GM23338 (cell line): ENCODE measurements around the gene FGGY. TPM values are rescaled to one million over a fixed set of nuclear protein-coding genes. Genes with fewer than 3 reads are reported as not detected.

ENCODE experiments used
- ATAC-seq: fragments of 200-7000 bp; cut with Tn5 transposase; 3 replicates; pipeline ENCODE4 v1.9.1; 2020
- DNase-seq: peaks from one replicate; pipeline ENCODE4 v3.0.0-alpha.2; 2015; ENCODE audit warnings: low spot score
- H2AFZ ChIP-seq: fragments of 200-600 bp; sonication (generic); 2 replicates; pipeline ENCODE4 v1.8.0; 2016; ENCODE audit warnings: antibody characterized with exemption, mild to moderate bottlenecking, moderate library complexity
- H3F3A ChIP-seq: fragments of 200-600 bp; sonication (generic); replicated peaks from 2 replicates; pipeline ENCODE4 v1.8.0; 2017; ENCODE audit warnings: antibody characterized with exemption, mixed run types, low read depth
- H3K27ac ChIP-seq: fragments of 200-600 bp; sonication (generic); 2 replicates; pipeline ENCODE4 v1.6.1; 2016; ENCODE audit warnings: low read depth
- H3K27me3 ChIP-seq: fragments of 200-600 bp; sonication (generic); 2 replicates; pipeline ENCODE4 v1.8.0; 2016; ENCODE audit warnings: mild to moderate bottlenecking, mixed run types, moderate library complexity; ENCODE audit not compliant: insufficient read depth
- H3K36me3 ChIP-seq: fragments of 200-600 bp; sonication (generic); 2 replicates; pipeline ENCODE4 v1.8.0; 2016; ENCODE audit warnings: mild to moderate bottlenecking; ENCODE audit not compliant: insufficient read depth
- H3K4me1 ChIP-seq: fragments of 200-600 bp; sonication (generic); 2 replicates; pipeline ENCODE4 v1.8.0; 2016; ENCODE audit warnings: mild to moderate bottlenecking, moderate library complexity; ENCODE audit not compliant: insufficient read depth
- H3K4me2 ChIP-seq: fragments of 200-600 bp; sonication (generic); 2 replicates; pipeline ENCODE4 v1.7.1; 2017; ENCODE audit warnings: mixed run types
- H3K4me3 ChIP-seq: fragments of 200-600 bp; sonication (generic); 2 replicates; pipeline ENCODE4 v1.6.1; 2016; ENCODE audit warnings: mixed run types
- H3K79me2 ChIP-seq: fragments of 200-600 bp; sonication (generic); replicated peaks from 2 replicates; pipeline ENCODE4 v1.8.0; 2017; ENCODE audit warnings: mild to moderate bottlenecking; ENCODE audit not compliant: insufficient read depth
- H3K9me2 ChIP-seq: fragments of 200-600 bp; sonication (generic); 2 replicates; pipeline ENCODE4 v1.8.0; 2017; ENCODE audit not compliant: insufficient read depth
- H4K20me1 ChIP-seq: fragments of 200-600 bp; sonication (generic); replicated peaks from 2 replicates; pipeline ENCODE4 v1.8.0; 2017; ENCODE audit warnings: mild to moderate bottlenecking; ENCODE audit not compliant: insufficient read depth
- H3K27ac Mint-ChIP-seq: 2 replicates; pipeline ENCODE4 v1.8.0; 2020; ENCODE audit warnings: inconsistent platforms, mild to moderate bottlenecking, moderate library complexity, mixed read lengths
- H3K27me3 Mint-ChIP-seq: 3 replicates; pipeline ENCODE4 v1.8.0; 2022; ENCODE audit warnings: low read depth, mild to moderate bottlenecking, moderate library complexity, mixed read lengths, inconsistent platforms; ENCODE audit not compliant: insufficient read depth, poor library complexity
- H3K36me3 Mint-ChIP-seq: 3 replicates; pipeline ENCODE4 v1.8.0; 2021; ENCODE audit warnings: low read depth, mild to moderate bottlenecking, inconsistent platforms, moderate library complexity, mixed read lengths
- H3K4me1 Mint-ChIP-seq: 3 replicates; pipeline ENCODE4 v1.8.0; 2020; ENCODE audit warnings: mild to moderate bottlenecking, inconsistent platforms, mixed read lengths
- H3K4me3 Mint-ChIP-seq: 3 replicates; pipeline ENCODE4 v1.8.0; 2021; ENCODE audit warnings: moderate library complexity, mild to moderate bottlenecking, inconsistent platforms, mixed read lengths
- H3K9me3 Mint-ChIP-seq: 3 replicates; pipeline ENCODE4 v1.8.0; 2020; ENCODE audit warnings: moderate library complexity, mild to moderate bottlenecking, inconsistent platforms, mixed read lengths
- CREB1 ChIP-seq: fragments of 250-450 bp; sonication (Bioruptor Pico); IDR thresholded peaks from 2 replicates; pipeline ENCODE4 v1.5.0; 2020; ENCODE audit warnings: low read depth, mild to moderate bottlenecking, moderate library complexity
- EZH2 ChIP-seq: fragments of 200-600 bp; sonication (generic); IDR thresholded peaks from one replicate; pipeline ENCODE4 v1.8.0; 2017; ENCODE audit warnings: antibody characterized with exemption, mild to moderate bottlenecking, low read depth; ENCODE audit not compliant: unreplicated experiment
- EZH2phosphoT487 ChIP-seq: fragments of 200-600 bp; sonication (generic); IDR thresholded peaks from one replicate; pipeline ENCODE4 v1.8.1; 2018; ENCODE audit warnings: antibody characterized with exemption; ENCODE audit not compliant: unreplicated experiment
- JUNB ChIP-seq: IDR thresholded peaks from one replicate; pipeline ENCODE4 v1.6.1; 2016; ENCODE audit warnings: antibody characterized with exemption; ENCODE audit not compliant: unreplicated experiment
- NANOG ChIP-seq: IDR thresholded peaks from 2 replicates; pipeline ENCODE4 v1.6.1; 2016; ENCODE audit warnings: antibody characterized with exemption, borderline replicate concordance
- POLR2AphosphoS5 ChIP-seq: IDR thresholded peaks from 2 replicates; pipeline ENCODE4 v1.6.1; 2016; ENCODE audit warnings: antibody characterized with exemption, low read depth
- REST ChIP-seq: IDR thresholded peaks from one replicate; pipeline ENCODE4 v1.6.1; 2018; ENCODE audit warnings: antibody characterized with exemption; ENCODE audit not compliant: unreplicated experiment
- STAT1 ChIP-seq: IDR thresholded peaks from one replicate; pipeline ENCODE4 v1.6.1; 2016; ENCODE audit warnings: antibody characterized with exemption; ENCODE audit not compliant: unreplicated experiment
- ZNF114 ChIP-seq: fragments of 250-450 bp; sonication (Bioruptor Pico); IDR thresholded peaks from 2 replicates; pipeline ENCODE4 v1.5.0; 2020; ENCODE audit warnings: mild to moderate bottlenecking, moderate library complexity
- ZNF331 ChIP-seq: fragments of 250-450 bp; sonication (Bioruptor Pico); IDR thresholded peaks from 2 replicates; pipeline ENCODE4 v1.5.0; 2020; ENCODE audit warnings: low read depth, mild to moderate bottlenecking, moderate library complexity
- polyA plus RNA-seq: library from polyadenylated mRNA; unstranded; fragments of >200 nt; fragmentation: Nextera tagmentation; extraction: Ambion mirVana; gene quantifications from 2 replicates; pipeline ENCODE4 v1.2.1, GENCODE V29; 2016
- total RNA-seq: library from RNA; depleted of rRNA; stranded (reverse); fragments of >200 nt; shearing (Covaris generic); gene quantifications from 2 replicates; pipeline ENCODE4 v1.2.3, GENCODE V29; 2014
- TF ChIP-seq, protein P1 (sequence below), 2 experiments: fragments of 200-600 bp in 1 of 2; sonication (generic) in 1 of 2; conservative IDR thresholded peaks; 2 replicates each; pipeline versions ENCODE4 v1.5.1 to v1.6.1; 2016 to 2017; ENCODE audit warnings: antibody characterized with exemption in 2 of 2, low read depth in 2 of 2, mild to moderate bottlenecking in 2 of 2, moderate library complexity in 1 of 2
- TF ChIP-seq, protein P2 (sequence below): IDR thresholded peaks from 2 replicates; pipeline ENCODE4 v1.6.1; 2016; ENCODE audit warnings: antibody characterized with exemption
- TF ChIP-seq, protein P3 (sequence below): fragments of 250-450 bp; sonication (Bioruptor Pico); IDR thresholded peaks from 2 replicates; pipeline ENCODE4 v1.5.0; 2020; ENCODE audit warnings: mild to moderate bottlenecking, moderate library complexity

The FGGY gene
- total and polyA plus RNA-seq, 2 experiments from 2014 or later = 10.9 to 21.4 TPM

DNA sequence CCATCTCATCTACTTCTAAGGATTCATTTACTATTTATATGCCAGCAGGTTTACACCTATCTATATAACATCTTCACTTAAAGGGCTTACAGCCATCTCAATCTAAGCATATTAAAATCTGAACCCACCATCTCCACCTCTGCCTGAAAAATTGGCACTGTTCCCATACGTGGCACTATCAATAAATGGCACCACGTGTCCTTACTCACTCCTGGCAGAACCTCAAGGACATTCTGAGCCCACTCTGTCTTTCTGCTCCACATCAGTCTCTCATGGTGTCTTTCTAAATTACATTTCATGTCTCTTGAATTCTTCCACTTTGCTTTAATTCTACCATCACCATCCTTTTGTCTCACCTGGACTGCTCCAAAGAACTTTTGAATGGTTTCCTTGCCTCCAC is 445.6 kb downstream of the FGGY start:
- Histone ChIP-seq H3K27me3 (no peaks in the 10 kb centered on the region), H3K9me2 (peaks cover 13% of the 10 kb centered on the region), H3K4me3 (no peak overlapping the region), H3F3A (no peaks in the 10 kb centered on the region), H3K4me1 (no peaks in the 10 kb centered on the region), H2AFZ (no peak overlapping the region), H4K20me1 (no peaks in the 10 kb centered on the region), H3K4me2 (no peak overlapping the region), H3K36me3 (no peaks in the 10 kb centered on the region), H3K27ac (no peak overlapping the region), H3K79me2 (no peaks in the 10 kb centered on the region)
- Mint-ChIP-seq H3K27ac (no peak overlapping the region), H3K4me1 (no peaks in the 10 kb centered on the region), H3K4me3 (no peak overlapping the region), H3K9me3 (peaks cover 4% of the 10 kb centered on the region), H3K36me3 (peaks cover 3% of the 10 kb centered on the region; the same call in 1 of the 3 replicates), H3K27me3 (no peaks in the 10 kb centered on the region)
- DNase-seq (no peak), ATAC-seq (no peak)
- TF ChIP-seq CREB1 (CRISPR knock-in tag) (no peak), EZH2 (no peak), ZNF331 (no peak), EZH2phosphoT487 (no peak), REST (no peak), ZNF114 (CRISPR knock-in tag) (no peak), STAT1 (no peak), JUNB (no peak), NANOG (no peak), POLR2AphosphoS5 (no peak)
- TF ChIP-seq, protein P1, sequence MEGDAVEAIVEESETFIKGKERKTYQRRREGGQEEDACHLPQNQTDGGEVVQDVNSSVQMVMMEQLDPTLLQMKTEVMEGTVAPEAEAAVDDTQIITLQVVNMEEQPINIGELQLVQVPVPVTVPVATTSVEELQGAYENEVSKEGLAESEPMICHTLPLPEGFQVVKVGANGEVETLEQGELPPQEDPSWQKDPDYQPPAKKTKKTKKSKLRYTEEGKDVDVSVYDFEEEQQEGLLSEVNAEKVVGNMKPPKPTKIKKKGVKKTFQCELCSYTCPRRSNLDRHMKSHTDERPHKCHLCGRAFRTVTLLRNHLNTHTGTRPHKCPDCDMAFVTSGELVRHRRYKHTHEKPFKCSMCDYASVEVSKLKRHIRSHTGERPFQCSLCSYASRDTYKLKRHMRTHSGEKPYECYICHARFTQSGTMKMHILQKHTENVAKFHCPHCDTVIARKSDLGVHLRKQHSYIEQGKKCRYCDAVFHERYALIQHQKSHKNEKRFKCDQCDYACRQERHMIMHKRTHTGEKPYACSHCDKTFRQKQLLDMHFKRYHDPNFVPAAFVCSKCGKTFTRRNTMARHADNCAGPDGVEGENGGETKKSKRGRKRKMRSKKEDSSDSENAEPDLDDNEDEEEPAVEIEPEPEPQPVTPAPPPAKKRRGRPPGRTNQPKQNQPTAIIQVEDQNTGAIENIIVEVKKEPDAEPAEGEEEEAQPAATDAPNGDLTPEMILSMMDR (conservative IDR thresholded peaks at IDR 0.05; ENCODE audit: low read depth in 2 of 2) = no peak
- TF ChIP-seq, protein P2, sequence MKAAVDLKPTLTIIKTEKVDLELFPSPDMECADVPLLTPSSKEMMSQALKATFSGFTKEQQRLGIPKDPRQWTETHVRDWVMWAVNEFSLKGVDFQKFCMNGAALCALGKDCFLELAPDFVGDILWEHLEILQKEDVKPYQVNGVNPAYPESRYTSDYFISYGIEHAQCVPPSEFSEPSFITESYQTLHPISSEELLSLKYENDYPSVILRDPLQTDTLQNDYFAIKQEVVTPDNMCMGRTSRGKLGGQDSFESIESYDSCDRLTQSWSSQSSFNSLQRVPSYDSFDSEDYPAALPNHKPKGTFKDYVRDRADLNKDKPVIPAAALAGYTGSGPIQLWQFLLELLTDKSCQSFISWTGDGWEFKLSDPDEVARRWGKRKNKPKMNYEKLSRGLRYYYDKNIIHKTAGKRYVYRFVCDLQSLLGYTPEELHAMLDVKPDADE = no peak
- TF ChIP-seq, protein P3, sequence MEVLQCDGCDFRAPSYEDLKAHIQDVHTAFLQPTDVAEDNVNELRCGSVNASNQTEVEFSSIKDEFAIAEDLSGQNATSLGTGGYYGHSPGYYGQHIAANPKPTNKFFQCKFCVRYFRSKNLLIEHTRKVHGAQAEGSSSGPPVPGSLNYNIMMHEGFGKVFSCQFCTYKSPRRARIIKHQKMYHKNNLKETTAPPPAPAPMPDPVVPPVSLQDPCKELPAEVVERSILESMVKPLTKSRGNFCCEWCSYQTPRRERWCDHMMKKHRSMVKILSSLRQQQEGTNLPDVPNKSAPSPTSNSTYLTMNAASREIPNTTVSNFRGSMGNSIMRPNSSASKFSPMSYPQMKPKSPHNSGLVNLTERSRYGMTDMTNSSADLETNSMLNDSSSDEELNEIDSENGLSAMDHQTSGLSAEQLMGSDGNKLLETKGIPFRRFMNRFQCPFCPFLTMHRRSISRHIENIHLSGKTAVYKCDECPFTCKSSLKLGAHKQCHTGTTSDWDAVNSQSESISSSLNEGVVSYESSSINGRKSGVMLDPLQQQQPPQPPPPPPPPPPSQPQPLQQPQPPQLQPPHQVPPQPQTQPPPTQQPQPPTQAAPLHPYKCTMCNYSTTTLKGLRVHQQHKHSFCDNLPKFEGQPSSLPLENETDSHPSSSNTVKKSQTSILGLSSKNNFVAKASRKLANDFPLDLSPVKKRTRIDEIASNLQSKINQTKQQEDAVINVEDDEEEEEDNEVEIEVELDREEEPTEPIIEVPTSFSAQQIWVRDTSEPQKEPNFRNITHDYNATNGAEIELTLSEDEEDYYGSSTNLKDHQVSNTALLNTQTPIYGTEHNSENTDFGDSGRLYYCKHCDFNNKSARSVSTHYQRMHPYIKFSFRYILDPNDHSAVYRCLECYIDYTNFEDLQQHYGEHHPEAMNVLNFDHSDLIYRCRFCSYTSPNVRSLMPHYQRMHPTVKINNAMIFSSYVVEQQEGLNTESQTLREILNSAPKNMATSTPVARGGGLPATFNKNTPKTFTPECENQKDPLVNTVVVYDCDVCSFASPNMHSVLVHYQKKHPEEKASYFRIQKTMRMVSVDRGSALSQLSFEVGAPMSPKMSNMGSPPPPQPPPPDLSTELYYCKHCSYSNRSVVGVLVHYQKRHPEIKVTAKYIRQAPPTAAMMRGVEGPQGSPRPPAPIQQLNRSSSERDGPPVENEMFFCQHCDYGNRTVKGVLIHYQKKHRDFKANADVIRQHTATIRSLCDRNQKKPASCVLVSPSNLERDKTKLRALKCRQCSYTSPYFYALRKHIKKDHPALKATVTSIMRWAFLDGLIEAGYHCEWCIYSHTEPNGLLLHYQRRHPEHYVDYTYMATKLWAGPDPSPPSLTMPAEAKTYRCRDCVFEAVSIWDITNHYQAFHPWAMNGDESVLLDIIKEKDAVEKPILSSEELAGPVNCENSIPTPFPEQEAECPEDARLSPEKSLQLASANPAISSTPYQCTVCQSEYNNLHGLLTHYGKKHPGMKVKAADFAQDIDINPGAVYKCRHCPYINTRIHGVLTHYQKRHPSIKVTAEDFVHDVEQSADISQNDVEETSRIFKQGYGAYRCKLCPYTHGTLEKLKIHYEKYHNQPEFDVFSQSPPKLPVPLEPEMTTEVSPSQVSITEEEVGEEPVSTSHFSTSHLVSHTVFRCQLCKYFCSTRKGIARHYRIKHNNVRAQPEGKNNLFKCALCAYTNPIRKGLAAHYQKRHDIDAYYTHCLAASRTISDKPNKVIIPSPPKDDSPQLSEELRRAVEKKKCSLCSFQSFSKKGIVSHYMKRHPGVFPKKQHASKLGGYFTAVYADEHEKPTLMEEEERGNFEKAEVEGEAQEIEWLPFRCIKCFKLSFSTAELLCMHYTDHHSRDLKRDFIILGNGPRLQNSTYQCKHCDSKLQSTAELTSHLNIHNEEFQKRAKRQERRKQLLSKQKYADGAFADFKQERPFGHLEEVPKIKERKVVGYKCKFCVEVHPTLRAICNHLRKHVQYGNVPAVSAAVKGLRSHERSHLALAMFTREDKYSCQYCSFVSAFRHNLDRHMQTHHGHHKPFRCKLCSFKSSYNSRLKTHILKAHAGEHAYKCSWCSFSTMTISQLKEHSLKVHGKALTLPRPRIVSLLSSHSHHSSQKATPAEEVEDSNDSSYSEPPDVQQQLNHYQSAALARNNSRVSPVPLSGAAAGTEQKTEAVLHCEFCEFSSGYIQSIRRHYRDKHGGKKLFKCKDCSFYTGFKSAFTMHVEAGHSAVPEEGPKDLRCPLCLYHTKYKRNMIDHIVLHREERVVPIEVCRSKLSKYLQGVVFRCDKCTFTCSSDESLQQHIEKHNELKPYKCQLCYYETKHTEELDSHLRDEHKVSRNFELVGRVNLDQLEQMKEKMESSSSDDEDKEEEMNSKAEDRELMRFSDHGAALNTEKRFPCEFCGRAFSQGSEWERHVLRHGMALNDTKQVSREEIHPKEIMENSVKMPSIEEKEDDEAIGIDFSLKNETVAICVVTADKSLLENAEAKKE (CRISPR knock-in tag) = no peak
